Liver (tissue), 3 donors: ENCODE measurements around the gene BAAT.

Source experiments
- ATF3 ChIP-seq: IDR thresholded peaks from 2 replicates; pipeline ENCODE4 v1.6.1; 2016; ENCODE audit warnings: antibody characterized with exemption
- CTCF ChIP-seq: fragments of 150-350 bp; IDR thresholded peaks from 2 replicates; pipeline ENCODE4 v1.5.1; 2017; ENCODE audit warnings: improper control_type of control experiment, low read depth, low read length; ENCODE audit not compliant: missing input control
- EGR1 ChIP-seq, 2 donors: IDR thresholded peaks; 2 replicates each; pipeline ENCODE4 v1.6.1; 2016 to 2018; ENCODE audit warnings: antibody characterized with exemption in 2 of 2, low read depth in 2 of 2
- FOXA1 ChIP-seq: IDR thresholded peaks from 2 replicates; pipeline ENCODE4 v1.6.1; 2016; ENCODE audit warnings: antibody characterized with exemption
- GABPA ChIP-seq, 2 donors: IDR thresholded peaks in 1 of 2; conservative IDR thresholded peaks in 1 of 2; 2 replicates each; pipeline ENCODE4 v1.6.1; 2016; ENCODE audit warnings: antibody characterized with exemption in 2 of 2, mild to moderate bottlenecking in 1 of 2, moderate library complexity in 1 of 2
- HNF4G ChIP-seq: IDR thresholded peaks from 2 replicates; pipeline ENCODE4 v1.6.1; 2016; ENCODE audit warnings: antibody characterized with exemption
- JUND ChIP-seq, 2 donors: IDR thresholded peaks; 2 replicates each; pipeline ENCODE4 v1.6.1; 2016; ENCODE audit warnings: antibody characterized with exemption in 2 of 2
- MAX ChIP-seq: IDR thresholded peaks from 2 replicates; pipeline ENCODE4 v1.6.1; 2016; ENCODE audit warnings: antibody characterized with exemption
- RAD21 ChIP-seq, 2 donors: IDR thresholded peaks; 2 replicates each; pipeline ENCODE4 v1.6.1; 2016; ENCODE audit warnings: antibody characterized with exemption in 2 of 2, mild to moderate bottlenecking in 2 of 2
- REST ChIP-seq: IDR thresholded peaks from 2 replicates; pipeline ENCODE4 v1.6.1; 2016; ENCODE audit warnings: antibody characterized with exemption, mild to moderate bottlenecking
- SP1 ChIP-seq: IDR thresholded peaks from 2 replicates; pipeline ENCODE4 v1.6.1; 2018; ENCODE audit warnings: antibody characterized with exemption, mild to moderate bottlenecking
- TAF1 ChIP-seq: conservative IDR thresholded peaks from 2 replicates; pipeline ENCODE4 v1.6.1; 2016; ENCODE audit warnings: antibody characterized with exemption, mild to moderate bottlenecking
- YY1 ChIP-seq: IDR thresholded peaks from 2 replicates; pipeline ENCODE4 v1.6.1; 2016; ENCODE audit warnings: antibody characterized with exemption, mild to moderate bottlenecking
- ZBTB33 ChIP-seq: IDR thresholded peaks from 2 replicates; pipeline ENCODE4 v1.6.1; 2016; ENCODE audit warnings: antibody characterized with exemption
- donor health status: healthy.
- donor health status: healthy.

GRCh38 chr9:101381118-101381517, 3.7 kb downstream of the BAAT start:
- TF ChIP-seq YY1 (no peak), CTCF (no peak), MAX (no peak), GABPA (IDR thresholded peaks at IDR 0.05 in 1 of 2, conservative IDR thresholded peaks at IDR 0.05 in 1 of 2) (no peak), TAF1 (no peak), HNF4G (no peak), RAD21 (IDR thresholded peaks at IDR 0.05) (no peak), EGR1 (IDR thresholded peaks at IDR 0.05; ENCODE audit: low read depth in 2 of 2) (no peak), ZBTB33 (no peak), ATF3 (no peak), REST (no peak), FOXA1 (no peak), SP1 (no peak), JUND (IDR thresholded peaks at IDR 0.05) (no peak)
